HEK293 (cell line): Measurements from ENCODE around the gene OR52N5.

Experiments used
- ZEB2 ChIP-seq: fragments of 450-650 bp; formaldehyde crosslinking; IDR thresholded peaks from 2 replicates; pipeline ENCODE4 v1.5.1; 2016; ENCODE audit warnings: missing biosample characterization, missing genetic modification characterization
- ZNF121 ChIP-seq: fragments of 450-650 bp; formaldehyde crosslinking; IDR thresholded peaks from 2 replicates; pipeline ENCODE4 v1.5.1; 2016; ENCODE audit warnings: missing biosample characterization, missing genetic modification characterization
- TF ChIP-seq, protein P1 (sequence below): fragments of 450-650 bp; formaldehyde crosslinking; IDR thresholded peaks from 2 replicates; pipeline ENCODE4 v1.5.1; 2016; ENCODE audit warnings: missing biosample characterization, missing genetic modification characterization
- TF ChIP-seq, protein P2 (sequence below): fragments of 450-650 bp; formaldehyde crosslinking; IDR thresholded peaks from 2 replicates; pipeline ENCODE4 v1.5.1; 2016; ENCODE audit warnings: missing biosample characterization, missing genetic modification characterization

DNA sequence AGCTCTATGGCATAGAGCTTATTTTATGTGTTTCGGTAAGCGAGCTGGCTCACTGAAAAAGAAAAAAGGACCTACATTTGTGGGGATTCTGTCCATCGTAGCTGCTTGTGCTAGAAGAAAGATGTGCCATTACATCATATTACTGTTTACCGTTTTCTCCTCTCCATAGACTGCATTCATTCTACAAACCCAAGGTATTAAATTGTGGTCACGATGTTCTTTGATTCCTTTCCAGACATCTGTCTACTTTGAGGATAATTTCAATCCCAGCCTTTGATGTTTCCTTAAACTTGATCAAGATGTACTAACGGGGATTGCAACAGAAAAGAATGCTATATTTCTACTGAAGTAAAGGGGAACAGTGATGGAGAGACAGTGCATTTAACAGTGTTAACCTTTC, 13.4 kb upstream of the OR52N5 start:
- TF ChIP-seq ZNF121 (tag by site-specific recombination) (no peak), ZEB2 (tag by site-specific recombination) (no peak)
- TF ChIP-seq, protein P1, sequence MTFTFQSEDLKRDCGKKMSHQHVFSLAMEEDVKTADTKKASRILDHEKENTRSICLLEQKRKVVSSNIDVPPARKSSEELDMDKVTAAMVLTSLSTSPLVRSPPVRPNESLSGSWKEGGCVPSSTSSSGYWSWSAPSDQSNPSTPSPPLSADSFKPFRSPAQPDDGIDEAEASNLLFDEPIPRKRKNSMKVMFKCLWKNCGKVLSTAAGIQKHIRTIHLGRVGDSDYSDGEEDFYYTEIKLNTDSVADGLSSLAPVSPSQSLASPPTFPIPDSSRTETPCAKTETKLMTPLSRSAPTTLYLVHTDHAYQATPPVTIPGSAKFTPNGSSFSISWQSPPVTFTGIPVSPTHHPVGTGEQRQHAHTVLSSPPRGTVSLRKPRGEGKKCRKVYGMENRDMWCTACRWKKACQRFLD (tag by site-specific recombination), result no peak
- TF ChIP-seq, protein P2, sequence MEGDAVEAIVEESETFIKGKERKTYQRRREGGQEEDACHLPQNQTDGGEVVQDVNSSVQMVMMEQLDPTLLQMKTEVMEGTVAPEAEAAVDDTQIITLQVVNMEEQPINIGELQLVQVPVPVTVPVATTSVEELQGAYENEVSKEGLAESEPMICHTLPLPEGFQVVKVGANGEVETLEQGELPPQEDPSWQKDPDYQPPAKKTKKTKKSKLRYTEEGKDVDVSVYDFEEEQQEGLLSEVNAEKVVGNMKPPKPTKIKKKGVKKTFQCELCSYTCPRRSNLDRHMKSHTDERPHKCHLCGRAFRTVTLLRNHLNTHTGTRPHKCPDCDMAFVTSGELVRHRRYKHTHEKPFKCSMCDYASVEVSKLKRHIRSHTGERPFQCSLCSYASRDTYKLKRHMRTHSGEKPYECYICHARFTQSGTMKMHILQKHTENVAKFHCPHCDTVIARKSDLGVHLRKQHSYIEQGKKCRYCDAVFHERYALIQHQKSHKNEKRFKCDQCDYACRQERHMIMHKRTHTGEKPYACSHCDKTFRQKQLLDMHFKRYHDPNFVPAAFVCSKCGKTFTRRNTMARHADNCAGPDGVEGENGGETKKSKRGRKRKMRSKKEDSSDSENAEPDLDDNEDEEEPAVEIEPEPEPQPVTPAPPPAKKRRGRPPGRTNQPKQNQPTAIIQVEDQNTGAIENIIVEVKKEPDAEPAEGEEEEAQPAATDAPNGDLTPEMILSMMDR (tag by site-specific recombination), result no peak
